ENCODE data around the gene SLC16A10.
A peak's percentile ranks its signal among the peaks of the same experiment; 100 is the strongest.

SLC16A10 gene

DNA sequence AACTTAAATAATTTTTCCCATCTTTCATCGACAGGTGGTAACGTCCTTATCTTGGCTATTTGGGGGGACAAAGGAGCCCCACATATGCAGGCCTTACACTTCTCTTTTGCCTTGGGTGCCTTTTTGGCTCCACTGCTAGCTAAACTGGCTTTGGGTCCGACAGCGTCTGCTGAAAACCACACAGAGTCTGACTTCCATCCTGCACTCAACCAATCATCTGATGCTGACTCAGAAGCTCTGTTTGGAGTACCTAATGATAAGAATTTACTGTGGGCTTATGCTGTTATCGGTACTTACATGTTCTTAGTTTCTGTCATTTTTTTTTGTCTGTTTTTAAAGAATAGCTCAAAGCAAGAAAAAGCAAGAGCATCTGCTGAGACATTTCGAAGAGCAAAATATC is 178.5 kb downstream of the SLC16A10 start:
- DNase-seq: no peak

DNA sequence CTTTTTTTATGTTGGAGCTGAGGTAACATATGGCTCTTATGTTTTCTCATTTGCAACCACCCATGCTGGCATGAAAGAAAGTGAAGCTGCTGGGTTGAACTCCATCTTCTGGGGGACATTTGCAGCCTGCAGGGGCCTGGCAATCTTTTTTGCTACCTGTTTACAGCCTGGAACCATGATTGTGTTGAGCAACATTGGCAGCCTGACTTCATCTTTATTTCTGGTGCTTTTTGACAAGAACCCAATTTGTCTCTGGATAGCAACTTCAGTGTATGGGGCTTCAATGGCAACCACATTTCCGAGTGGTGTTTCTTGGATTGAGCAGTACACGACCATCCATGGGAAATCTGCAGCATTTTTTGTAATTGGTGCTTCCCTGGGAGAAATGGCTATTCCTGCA is 179.0 kb downstream of the SLC16A10 start:
- no peak for DNase-seq

DNA sequence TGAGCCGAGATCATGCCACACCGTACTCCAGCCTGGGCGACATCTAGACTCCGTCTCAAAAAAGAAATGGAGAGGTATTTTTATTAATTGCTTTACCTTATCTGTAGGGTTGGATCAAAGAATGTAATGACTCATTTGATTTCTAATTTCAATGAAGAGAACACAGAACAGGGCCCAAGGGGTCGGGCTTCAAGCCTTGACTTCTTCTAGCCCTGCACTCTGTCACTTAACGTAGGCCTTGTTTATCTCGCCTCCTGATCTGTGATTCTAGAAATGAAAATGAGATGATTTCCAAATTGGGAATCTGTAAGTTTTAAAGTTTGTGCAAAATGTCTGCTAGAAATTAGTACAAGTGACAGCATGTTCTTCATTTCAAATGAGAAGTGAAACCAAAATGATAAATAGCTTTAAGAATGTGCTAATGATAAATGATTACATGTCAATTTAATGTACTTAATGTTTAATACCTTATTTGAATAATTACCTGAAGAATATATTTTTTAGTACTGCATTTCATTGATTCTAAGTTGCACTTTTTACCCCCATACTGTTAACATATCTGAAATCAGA is 180.5 kb downstream of the SLC16A10 start:
- no peak for DNase-seq

DNA sequence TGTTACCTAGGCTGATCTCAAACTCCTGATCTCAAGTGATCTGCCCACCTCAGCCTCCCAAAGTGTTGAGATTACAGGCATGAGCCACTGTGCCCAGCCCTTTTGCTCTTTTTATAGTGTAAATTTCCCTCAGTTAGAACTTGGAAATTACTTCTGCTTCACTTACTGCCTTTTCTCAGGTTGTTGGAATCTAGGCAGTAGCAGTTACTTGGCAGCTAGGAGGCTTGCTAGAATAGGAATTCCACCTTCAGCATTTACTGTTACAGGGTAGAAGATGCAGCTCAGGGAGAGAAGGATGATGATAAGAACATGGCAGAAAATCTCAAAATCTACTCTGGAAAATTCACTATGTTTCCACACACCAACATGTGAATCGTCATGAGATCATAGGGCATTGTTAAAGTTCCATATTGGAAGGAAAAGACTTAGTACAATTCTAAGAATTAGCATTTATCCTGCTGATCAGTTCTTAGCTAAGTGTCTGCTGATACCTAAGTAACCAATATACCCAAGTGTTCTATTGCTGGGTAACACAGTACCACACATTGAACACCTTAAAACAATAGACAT is 182.2 kb downstream of the SLC16A10 start:
- DNase-seq: no peak

DNA sequence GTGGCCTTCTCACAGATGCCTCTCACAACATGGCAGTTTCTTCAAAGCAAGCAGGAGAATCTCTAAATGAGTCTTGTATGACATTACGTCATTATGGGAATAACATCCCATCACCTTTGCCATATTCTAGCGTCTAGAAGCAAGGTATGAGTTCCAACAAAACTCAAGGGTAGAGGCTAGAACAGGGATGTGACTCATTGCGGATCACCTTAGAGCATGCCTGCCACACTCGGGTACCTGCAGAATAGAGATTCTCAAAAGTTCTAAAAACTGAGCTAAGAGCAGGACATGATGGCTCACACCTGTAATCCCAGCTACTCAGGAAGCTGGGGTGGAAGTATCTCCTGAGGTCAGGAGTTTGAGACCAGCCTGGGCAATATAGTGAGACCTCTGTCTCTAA is 182.8 kb downstream of the SLC16A10 start:
- DNase-seq: no peak

DNA sequence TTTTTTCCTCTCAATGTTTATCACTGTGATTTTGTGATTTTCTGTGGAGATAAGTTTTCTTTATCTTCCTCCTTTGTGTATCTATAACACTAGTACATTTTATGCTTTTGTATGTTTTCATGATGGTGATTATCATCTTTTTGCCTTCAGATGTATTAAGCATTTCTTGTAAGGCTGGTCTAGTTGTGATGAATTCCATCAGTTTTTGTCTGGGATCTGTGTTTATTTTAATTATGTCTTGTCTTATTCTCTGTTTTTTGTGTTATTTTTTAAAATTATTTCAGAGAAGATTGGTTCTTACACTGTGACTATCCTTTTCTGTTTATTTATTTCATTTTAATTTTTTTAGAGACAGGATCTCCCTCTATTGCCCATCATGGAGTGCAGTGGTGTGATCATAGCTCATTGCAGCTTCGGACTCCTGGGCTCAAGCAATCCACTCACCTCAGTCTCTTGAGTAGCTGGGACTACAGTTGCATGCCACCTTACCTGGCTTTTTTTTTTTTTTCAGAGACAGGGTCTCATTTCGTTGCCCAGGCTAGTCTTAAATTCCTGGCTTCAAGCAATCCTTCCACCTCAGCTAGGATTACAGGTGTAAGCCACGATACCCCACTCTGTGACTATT is 187.4 kb downstream of the SLC16A10 start:
- DNase-seq: no peak

DNA sequence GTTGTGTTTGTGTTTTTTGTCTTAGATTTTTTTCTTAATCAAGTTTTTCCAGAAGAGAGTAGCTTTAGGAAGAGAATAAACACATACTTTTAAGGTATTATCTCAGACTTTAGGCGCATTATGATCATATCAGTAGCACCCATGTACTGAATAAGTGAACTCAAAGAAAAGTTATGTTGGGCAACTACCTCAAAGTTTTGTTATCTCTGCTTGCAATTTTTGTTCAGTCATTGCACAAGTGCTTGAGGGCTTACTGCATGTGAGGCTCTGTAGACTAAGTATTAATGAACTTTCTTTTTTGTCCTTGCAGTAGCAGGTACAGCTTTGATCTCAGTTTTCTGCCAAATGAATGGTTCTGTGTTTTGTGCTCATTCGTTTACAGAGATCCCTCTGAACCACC is 189.0 kb downstream of the SLC16A10 start:
- DNase-seq: peak; percentile 22

DNA sequence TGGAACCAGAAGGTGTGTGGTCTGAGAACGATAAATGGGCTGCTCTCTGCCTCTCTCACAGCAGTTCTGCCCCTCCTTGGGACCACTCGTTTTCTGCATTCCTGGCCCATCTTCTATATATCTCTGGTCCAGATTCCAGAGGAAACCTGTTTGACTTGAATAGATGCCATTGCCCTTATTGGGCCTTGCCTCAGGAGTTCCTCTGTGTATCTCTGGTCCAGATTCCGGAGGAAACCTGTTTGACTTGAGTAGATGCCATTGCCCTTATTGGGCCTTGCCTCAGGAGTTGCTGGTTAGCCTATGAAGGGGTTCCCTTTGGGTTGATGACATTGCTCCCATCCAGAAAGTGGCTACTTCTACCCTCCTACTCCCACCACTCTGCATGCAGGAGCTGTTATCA is 189.4 kb downstream of the SLC16A10 start:
- no peak for DNase-seq

DNA sequence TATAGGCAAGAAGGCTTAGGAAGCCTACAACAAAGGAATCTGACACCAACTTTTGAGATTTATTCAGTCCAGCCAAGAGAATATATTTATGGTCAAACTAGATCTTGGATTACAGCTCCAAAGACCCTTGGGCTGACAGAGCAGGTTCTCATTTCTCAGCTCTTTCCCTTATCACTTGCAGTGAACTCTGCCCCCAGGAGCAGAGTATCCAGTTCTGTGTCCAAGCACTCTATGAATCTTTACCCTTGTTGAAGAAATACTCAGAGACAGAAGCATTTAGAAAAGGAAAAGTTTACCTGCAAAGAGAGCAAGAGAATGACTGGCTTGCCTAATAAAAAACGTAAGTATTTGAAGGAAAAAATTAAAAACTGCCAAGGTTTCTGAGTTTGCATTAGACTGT is 190.5 kb downstream of the SLC16A10 start:
- no peak for DNase-seq

DNA sequence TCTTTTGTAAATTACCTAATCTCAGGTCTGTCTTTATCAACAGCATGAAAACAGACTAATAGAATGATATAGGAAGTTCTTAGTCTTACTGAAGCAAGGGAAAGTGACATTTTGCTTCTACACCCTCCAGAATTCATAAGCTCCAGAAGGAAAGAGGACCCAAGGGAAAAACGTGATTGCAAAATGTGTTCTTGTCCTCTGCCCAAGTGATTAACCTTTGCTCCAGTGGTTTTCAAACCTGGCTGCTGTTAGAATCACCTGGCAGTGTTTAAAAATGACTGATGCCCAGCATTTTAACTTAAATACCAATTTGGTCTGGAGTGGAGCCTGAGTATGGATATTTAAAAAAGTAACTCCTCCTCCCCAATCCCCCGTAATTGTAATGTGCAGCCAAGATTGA is 191.4 kb downstream of the SLC16A10 start:
- no peak for DNase-seq

DNA sequence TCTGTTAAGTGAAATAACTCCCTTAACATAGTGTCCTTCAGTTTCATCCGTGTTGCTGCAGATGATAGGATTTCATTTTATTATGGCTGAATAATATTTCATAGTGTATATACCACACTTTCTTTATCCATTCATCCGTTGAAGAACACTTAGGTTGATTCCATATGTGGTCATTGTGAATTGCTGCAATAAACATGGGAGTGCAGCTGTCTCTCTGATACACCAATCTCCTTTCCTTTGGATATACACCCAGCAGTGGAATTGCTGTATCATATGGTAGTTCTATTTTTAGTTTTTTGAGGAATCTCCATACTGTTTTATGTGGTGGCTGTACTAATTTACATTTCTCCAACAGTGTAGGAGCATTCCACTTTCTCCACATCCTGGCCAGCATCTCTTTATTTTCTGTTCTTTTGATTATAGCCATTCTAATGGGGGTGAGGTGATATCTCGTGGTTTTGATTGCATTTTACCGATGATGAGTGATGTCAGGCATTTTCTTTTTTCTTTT is 193.2 kb downstream of the SLC16A10 start:
- no peak for DNase-seq

Data from NCI-H226 (cell line).